Measurements from ENCODE around the gene SF3B2. TPM values are rescaled to one million over a fixed set of nuclear protein-coding genes. Genes with fewer than 3 reads are reported as not detected.

Gene SF3B2
- total and polyA plus RNA-seq, 2 donors (not counting 1 experiment from before 2014, with no cell fraction given): 87.7 to 108 TPM

GRCh38 chr11:66036334-66036710 lies 15.8 kb upstream of the SF3B2 start:
- no peak overlapping the region for H3K4me2 ChIP-seq (ENCODE audit: extremely low read depth, insufficient read depth, low read length)
- H3K4me1 ChIP-seq (ENCODE audit: control insufficient read depth, extremely low read depth, insufficient read depth, low read length): no peaks in the 10 kb centered on the region
- H4K20me1 ChIP-seq (ENCODE audit: control insufficient read depth, extremely low read depth, insufficient read depth, low read length): no peaks in the 10 kb centered on the region
- H3K79me2 ChIP-seq (ENCODE audit: control insufficient read depth, insufficient read depth, low read length): no peaks in the 10 kb centered on the region
- H3K27ac ChIP-seq (ENCODE audit: insufficient read depth, low read length): no peak overlapping the region
- TF ChIP-seq EZH2 (IDR thresholded peaks at IDR 0.05; ENCODE audit: low read length, missing control alignments): no peak
- no peak for TF ChIP-seq CTCF (conservative IDR thresholded peaks at IDR 0.05 in 1 of 2, IDR thresholded peaks at IDR 0.05 in 1 of 2; ENCODE audit: low read depth in 1 of 2, low read length in 2 of 2)
- no peak overlapping the region for H3K4me3 ChIP-seq (replicated peaks in 1 of 4; ENCODE audit: control extremely low read depth in 1 of 4, insufficient read depth in 1 of 4, low read depth in 3 of 4, low read length in 4 of 4)
- H3K27me3 ChIP-seq (ENCODE audit: control insufficient read depth, insufficient read depth, low read length): peaks cover 12% of the 10 kb centered on the region
- H3K36me3 ChIP-seq (ENCODE audit: control insufficient read depth, insufficient read depth, low read length): no peaks in the 10 kb centered on the region
- DNase-seq (ENCODE audit: low read depth in 2 of 2): no peak
- no peak overlapping the region for H2AFZ ChIP-seq (ENCODE audit: low read length)
- no peak overlapping the region for H3K9ac ChIP-seq (ENCODE audit: insufficient read depth, low read length)
- H3K9me3 ChIP-seq (ENCODE audit: control insufficient read depth, insufficient read depth, low read depth, low read length): no peaks in the 10 kb centered on the region

- no peak for TF ChIP-seq CTCF (conservative IDR thresholded peaks at IDR 0.05 in 1 of 2, IDR thresholded peaks at IDR 0.05 in 1 of 2; ENCODE audit: low read depth in 1 of 2, low read length in 2 of 2)
- TF ChIP-seq EZH2 (IDR thresholded peaks at IDR 0.05; ENCODE audit: low read length, missing control alignments): no peak
- no peak for DNase-seq (ENCODE audit: low read depth in 2 of 2)
- Histone ChIP-seq H3K27me3 (ENCODE audit: control insufficient read depth, insufficient read depth, low read length) (peaks cover 18% of the 10 kb centered on the region), H3K36me3 (ENCODE audit: control insufficient read depth, insufficient read depth, low read length) (no peaks in the 10 kb centered on the region), H4K20me1 (ENCODE audit: control insufficient read depth, extremely low read depth, insufficient read depth, low read length) (no peaks in the 10 kb centered on the region), H2AFZ (ENCODE audit: low read length) (no peak overlapping the region), H3K27ac (ENCODE audit: insufficient read depth, low read length) (no peak overlapping the region), H3K4me3 (replicated peaks in 1 of 4; ENCODE audit: control extremely low read depth in 1 of 4, insufficient read depth in 1 of 4, low read depth in 3 of 4, low read length in 4 of 4) (no peak overlapping the region), H3K9me3 (ENCODE audit: control insufficient read depth, insufficient read depth, low read depth, low read length) (no peaks in the 10 kb centered on the region), H3K79me2 (ENCODE audit: control insufficient read depth, insufficient read depth, low read length) (no peaks in the 10 kb centered on the region), H3K4me2 (ENCODE audit: extremely low read depth, insufficient read depth, low read length) (no peak overlapping the region), H3K9ac (ENCODE audit: insufficient read depth, low read length) (no peak overlapping the region), H3K4me1 (ENCODE audit: control insufficient read depth, extremely low read depth, insufficient read depth, low read length) (no peaks in the 10 kb centered on the region)
Observed at GRCh38 chr11:66037327-66037726, 14.8 kb upstream of the SF3B2 start.

- Histone ChIP-seq H3K79me2 (ENCODE audit: control insufficient read depth, insufficient read depth, low read length) (no peaks in the 10 kb centered on the region), H3K9me3 (ENCODE audit: control insufficient read depth, insufficient read depth, low read depth, low read length) (no peaks in the 10 kb centered on the region), H3K27me3 (ENCODE audit: control insufficient read depth, insufficient read depth, low read length) (peaks cover 18% of the 10 kb centered on the region), H4K20me1 (ENCODE audit: control insufficient read depth, extremely low read depth, insufficient read depth, low read length) (no peaks in the 10 kb centered on the region), H3K4me2 (ENCODE audit: extremely low read depth, insufficient read depth, low read length) (no peak overlapping the region), H3K4me3 (replicated peaks in 1 of 4; ENCODE audit: control extremely low read depth in 1 of 4, insufficient read depth in 1 of 4, low read depth in 3 of 4, low read length in 4 of 4) (no peak overlapping the region), H3K36me3 (ENCODE audit: control insufficient read depth, insufficient read depth, low read length) (no peaks in the 10 kb centered on the region), H3K27ac (ENCODE audit: insufficient read depth, low read length) (no peak overlapping the region), H2AFZ (ENCODE audit: low read length) (no peak overlapping the region), H3K4me1 (ENCODE audit: control insufficient read depth, extremely low read depth, insufficient read depth, low read length) (no peaks in the 10 kb centered on the region), H3K9ac (ENCODE audit: insufficient read depth, low read length) (no peak overlapping the region)
- DNase-seq (ENCODE audit: low read depth in 2 of 2): no peak
- no peak for TF ChIP-seq CTCF (conservative IDR thresholded peaks at IDR 0.05 in 1 of 2, IDR thresholded peaks at IDR 0.05 in 1 of 2; ENCODE audit: low read depth in 1 of 2, low read length in 2 of 2)
- TF ChIP-seq EZH2 (IDR thresholded peaks at IDR 0.05; ENCODE audit: low read length, missing control alignments): peak; percentile 38
Observed at GRCh38 chr11:66039765-66040164, 12.4 kb upstream of the SF3B2 start.
